Measurements from ENCODE around the gene RTEL1. TPM values are rescaled to one million over a fixed set of nuclear protein-coding genes. Genes with fewer than 3 reads are reported as not detected.

The RTEL1 gene
- total RNA-seq, 1 experiment from 2014 or later = 33.4 TPM

DNA sequence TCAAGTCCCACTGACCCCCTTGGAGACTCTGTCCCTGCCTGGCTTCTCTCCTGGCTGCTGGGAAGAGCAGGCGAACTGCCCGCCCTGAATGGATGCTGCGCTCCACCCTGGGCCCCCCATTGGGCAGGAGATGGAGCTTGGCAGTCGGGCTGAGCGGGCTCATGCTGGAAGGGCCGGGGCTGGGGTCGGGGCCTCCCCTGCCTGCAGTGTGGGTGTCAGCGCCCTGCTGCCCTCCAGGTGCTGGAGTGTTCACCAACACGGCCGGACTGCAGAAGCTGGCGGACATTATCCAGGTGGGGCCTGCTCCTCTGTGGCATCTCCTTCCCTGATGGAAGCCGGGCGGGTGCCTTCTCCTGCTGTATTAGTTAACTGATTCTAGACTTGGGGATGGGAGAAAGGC lies 22.3 kb downstream of the RTEL1 start:
- H4K20me1 ChIP-seq (ENCODE audit: control insufficient read depth, insufficient read depth, insufficient read length) = no peaks in the 10 kb centered on the region
- no peak overlapping the region for H2AFZ ChIP-seq (ENCODE audit: low read length)
- H3K4me1 Mint-ChIP-seq = no peaks in the 10 kb centered on the region
- H3K9me3 Mint-ChIP-seq = no peaks in the 10 kb centered on the region; a peak in 1 of 5 replicates
- no peak overlapping the region for H3K18ac ChIP-seq (ENCODE audit: insufficient read length, low read depth, low read length)
- H3K27me3 ChIP-seq (ENCODE audit: insufficient read depth, low read length) = no peaks in the 10 kb centered on the region
- no peaks in the 10 kb centered on the region for H3K79me1 ChIP-seq (ENCODE audit: insufficient read depth, low read depth, low read length, poor library complexity, severe bottlenecking)
- H3K9ac ChIP-seq (ENCODE audit: extremely low read depth, insufficient read length, low read length) = no peak overlapping the region
- no peak overlapping the region for H2AK5ac ChIP-seq (ENCODE audit: insufficient read length, low read length)
- no peak overlapping the region for H2BK5ac ChIP-seq (ENCODE audit: insufficient read length, low read length)
- H3K4me3 Mint-ChIP-seq = no peak overlapping the region
- H4K91ac ChIP-seq (ENCODE audit: insufficient read length, low read depth, low read length) = no peak overlapping the region
- no peak overlapping the region for H3K4ac ChIP-seq (ENCODE audit: low read depth, low read length)
- no peak overlapping the region for H3K27ac Mint-ChIP-seq
- DNase-seq = no peak
- no peaks in the 10 kb centered on the region for H3K9me3 ChIP-seq (ENCODE audit: control insufficient read depth, low read depth, low read length)
- no peaks in the 10 kb centered on the region for H3K27me3 Mint-ChIP-seq (ENCODE audit: low read depth)
- no peak overlapping the region for H3T11ph ChIP-seq (ENCODE audit: low read length)
- H3K79me2 ChIP-seq (ENCODE audit: insufficient read depth, low read length) = no peaks in the 10 kb centered on the region
- H3K4me2 ChIP-seq (ENCODE audit: insufficient read depth, insufficient read length, low read length) = no peak overlapping the region
- H3K23ac ChIP-seq (ENCODE audit: insufficient read length, low read depth, low read length) = no peak overlapping the region
- H3K4me1 ChIP-seq (ENCODE audit: insufficient read depth, low read length) = no peaks in the 10 kb centered on the region
- WGBS (ENCODE audit: extremely low coverage, insufficient read length, low lambda C conversion rate) = no CpG with 5 or more reads among the region's 13 CpGs
- no peak overlapping the region for H2BK15ac ChIP-seq (ENCODE audit: low read depth, low read length)
- H3K14ac ChIP-seq (ENCODE audit: insufficient read depth, low read length) = no peak overlapping the region; the same call in 1 of the 2 replicates
- H2BK12ac ChIP-seq (ENCODE audit: insufficient read length, low read depth, low read length) = no peak overlapping the region
- no peak overlapping the region for H4K5ac ChIP-seq (ENCODE audit: insufficient read length, low read depth, low read length)
- H2BK20ac ChIP-seq (ENCODE audit: low read depth, low read length, poor library complexity, severe bottlenecking) = no peak overlapping the region
- TF ChIP-seq, protein P1, sequence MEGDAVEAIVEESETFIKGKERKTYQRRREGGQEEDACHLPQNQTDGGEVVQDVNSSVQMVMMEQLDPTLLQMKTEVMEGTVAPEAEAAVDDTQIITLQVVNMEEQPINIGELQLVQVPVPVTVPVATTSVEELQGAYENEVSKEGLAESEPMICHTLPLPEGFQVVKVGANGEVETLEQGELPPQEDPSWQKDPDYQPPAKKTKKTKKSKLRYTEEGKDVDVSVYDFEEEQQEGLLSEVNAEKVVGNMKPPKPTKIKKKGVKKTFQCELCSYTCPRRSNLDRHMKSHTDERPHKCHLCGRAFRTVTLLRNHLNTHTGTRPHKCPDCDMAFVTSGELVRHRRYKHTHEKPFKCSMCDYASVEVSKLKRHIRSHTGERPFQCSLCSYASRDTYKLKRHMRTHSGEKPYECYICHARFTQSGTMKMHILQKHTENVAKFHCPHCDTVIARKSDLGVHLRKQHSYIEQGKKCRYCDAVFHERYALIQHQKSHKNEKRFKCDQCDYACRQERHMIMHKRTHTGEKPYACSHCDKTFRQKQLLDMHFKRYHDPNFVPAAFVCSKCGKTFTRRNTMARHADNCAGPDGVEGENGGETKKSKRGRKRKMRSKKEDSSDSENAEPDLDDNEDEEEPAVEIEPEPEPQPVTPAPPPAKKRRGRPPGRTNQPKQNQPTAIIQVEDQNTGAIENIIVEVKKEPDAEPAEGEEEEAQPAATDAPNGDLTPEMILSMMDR (conservative IDR thresholded peaks at IDR 0.05) = no peak
- H3K36me3 Mint-ChIP-seq (ENCODE audit: insufficient read depth in 1 of 3, low read depth in 3 of 3) = peaks cover 12 to 26% (median 23%) of the 10 kb centered on the region in 3 experiments; a peak in 6 of 7 replicates
- no peaks in the 10 kb centered on the region for H3K23me2 ChIP-seq (ENCODE audit: insufficient read length, low read depth, low read length, poor library complexity, severe bottlenecking)
- no peak overlapping the region for H3K27ac ChIP-seq (ENCODE audit: insufficient read length, low read depth, low read length)
- no peak overlapping the region for H3K56ac ChIP-seq (ENCODE audit: insufficient read length, low read depth, low read length)
- no peak overlapping the region for H2BK120ac ChIP-seq (ENCODE audit: low read depth, low read length, poor library complexity, severe bottlenecking)
- no peak overlapping the region for H4K8ac ChIP-seq (replicated peaks; ENCODE audit: insufficient read length, low read depth, low read length)
